Gastroesophageal sphincter (tissue), 4 donors: ENCODE measurements around the gene LHFPL3. TPM values are rescaled to one million over a fixed set of nuclear protein-coding genes. Genes with fewer than 3 reads are reported as not detected.

Experiments
- ATAC-seq: fragments of 150-250 bp; one replicate; pipeline ENCODE4 v1.9.1; 2016; ENCODE audit warnings: mild to moderate bottlenecking, moderate library complexity
- H3K27ac ChIP-seq, 4 donors: fragments of 200-600 bp; sonication (generic) in 3 of 4; 1 replicate in 3 of 4; 2 replicates in 1 of 4; pipeline ENCODE4 v1.5.1; 2016 to 2019
- H3K27me3 ChIP-seq: fragments of 200-600 bp; sonication (generic); one replicate; pipeline ENCODE4 v1.5.1; 2019
- H3K36me3 ChIP-seq, 2 donors: fragments of 200-600 bp; sonication (generic); one replicate each; pipeline ENCODE4 v1.5.1; 2019; ENCODE audit warnings: control low read depth in 1 of 2
- H3K4me1 ChIP-seq, 3 donors: fragments of 200-600 bp; sonication (generic); 1 replicate in 2 of 3; 2 replicates in 1 of 3; pipeline ENCODE4 v1.5.1; 2016 to 2019; ENCODE audit warnings: control low read depth in 2 of 3
- H3K4me3 ChIP-seq, 2 donors: fragments of 200-600 bp; sonication (generic); one replicate each; pipeline ENCODE4 v1.5.1; 2019; ENCODE audit warnings: mild to moderate bottlenecking in 1 of 2, moderate library complexity in 1 of 2
- H3K9me3 ChIP-seq, 3 donors: fragments of 200-600 bp; sonication (generic); one replicate each; pipeline ENCODE4 v1.5.1; 2017 to 2019; ENCODE audit warnings: control low read depth in 2 of 3
- CTCF ChIP-seq, 4 experiments: fragments of 200-600 bp in 2 of 4; fragments of 450-650 bp in 2 of 4; sonication (generic) in 1 of 4; IDR thresholded peaks; one replicate each; pipeline ENCODE4 v1.5.1; 2017 to 2019; ENCODE audit warnings: antibody characterized with exemption in 4 of 4, mild to moderate bottlenecking in 2 of 4, moderate library complexity in 2 of 4
- EP300 ChIP-seq: sonication (generic); formaldehyde crosslinking; IDR thresholded peaks from one replicate; pipeline ENCODE4 v1.6.1; 2017; ENCODE audit warnings: antibody characterized with exemption, mild to moderate bottlenecking
- POLR2A ChIP-seq, 2 donors: fragments of 450-650 bp; IDR thresholded peaks; one replicate each; pipeline ENCODE4 v1.6.1; 2017; ENCODE audit warnings: antibody characterized with exemption in 2 of 2, mild to moderate bottlenecking in 2 of 2, moderate library complexity in 1 of 2
- POLR2AphosphoS5 ChIP-seq: sonication (generic); formaldehyde crosslinking; IDR thresholded peaks from one replicate; pipeline ENCODE4 v1.6.1; 2017; ENCODE audit warnings: antibody characterized with exemption
- WGBS, 2 donors: methylation state at CpG; one replicate each; pipeline ENCODE4 v1.1.5; 2018; ENCODE audit warnings: low coverage in 1 of 2; 5-methylcytosine and 5-hydroxymethylcytosine counted together
- total RNA-seq, 4 donors: library from RNA; depleted of rRNA; stranded (reverse); fragments of >200 nt; gene quantifications; one replicate each; pipeline ENCODE4 v1.1.0, GENCODE V29; 2016

Gene LHFPL3
- total RNA-seq, 4 donors from 2014 or later, result not detected

- Histone ChIP-seq H3K9me3 (no peaks in the 10 kb centered on the region), H3K4me3 (no peak overlapping the region), H3K4me1 (peaks cover 0 to 21% (median 0%) of the 10 kb centered on the region in 3 donors), H3K27ac (no peak overlapping the region), H3K27me3 (no peaks in the 10 kb centered on the region), H3K36me3 (no peaks in the 10 kb centered on the region)
- TF ChIP-seq EP300, result no peak
- no peak for TF ChIP-seq POLR2AphosphoS5
- no peak for TF ChIP-seq POLR2A (IDR thresholded peaks at IDR 0.05)
- TF ChIP-seq CTCF (IDR thresholded peaks at IDR 0.05), result no peak
- no peak for ATAC-seq
- WGBS, 2 donors, result 100% methylated on average over 3 of the region's 43 CpGs; no CpG with 5 or more reads in 1 of the 2 donors
Measured at GRCh38 chr7:104940023-104940710, 611.8 kb downstream of the LHFPL3 start.

GRCh38 chr7:104943502-104944343 lies 615.3 kb downstream of the LHFPL3 start:
- no peaks in the 10 kb centered on the region for H3K27me3 ChIP-seq
- H3K4me3 ChIP-seq, result no peak overlapping the region
- no peaks in the 10 kb centered on the region for H3K36me3 ChIP-seq
- TF ChIP-seq CTCF (IDR thresholded peaks at IDR 0.05), result no peak
- no peak for TF ChIP-seq EP300
- no peak for TF ChIP-seq POLR2A (IDR thresholded peaks at IDR 0.05)
- no peak for TF ChIP-seq POLR2AphosphoS5
- 57 to 66% methylated on average over 9 to 10 of the region's 12 CpGs for WGBS, 2 donors
- peaks cover 0 to 33% (median 6%) of the 10 kb centered on the region in 3 donors for H3K4me1 ChIP-seq
- peak; percentile 10 for ATAC-seq
- H3K9me3 ChIP-seq, result no peaks in the 10 kb centered on the region
- H3K27ac ChIP-seq, result peak overlapping the region; percentile 79 to 88 (median 88)

- no peak for ATAC-seq
- H3K27me3 ChIP-seq, result no peaks in the 10 kb centered on the region
- H3K9me3 ChIP-seq, result no peaks in the 10 kb centered on the region
- no peak overlapping the region for H3K4me3 ChIP-seq
- TF ChIP-seq EP300 (no peak), POLR2A (IDR thresholded peaks at IDR 0.05) (no peak), POLR2AphosphoS5 (no peak), CTCF (IDR thresholded peaks at IDR 0.05) (no peak)
- H3K36me3 ChIP-seq, result no peaks in the 10 kb centered on the region
- H3K27ac ChIP-seq, result peak overlapping the region; percentile 79 to 88 (median 88)
- peaks cover 0 to 40% (median 6%) of the 10 kb centered on the region in 3 donors for H3K4me1 ChIP-seq
Measured at GRCh38 chr7:104945599-104945956, 617.2 kb downstream of the LHFPL3 start.

- peak overlapping the region; percentile 79 to 88 (median 88) for H3K27ac ChIP-seq
- H3K27me3 ChIP-seq, result no peaks in the 10 kb centered on the region
- no peaks in the 10 kb centered on the region for H3K9me3 ChIP-seq
- TF ChIP-seq CTCF (IDR thresholded peaks at IDR 0.05) (no peak), POLR2AphosphoS5 (no peak), POLR2A (IDR thresholded peaks at IDR 0.05) (no peak), EP300 (no peak)
- peaks cover 0 to 48% (median 6%) of the 10 kb centered on the region in 3 donors for H3K4me1 ChIP-seq
- ATAC-seq, result no peak
- 30 to 40% methylated on average over 1 to 2 of the region's 2 CpGs for WGBS, 2 donors
- no peaks in the 10 kb centered on the region for H3K36me3 ChIP-seq
- H3K4me3 ChIP-seq, result no peak overlapping the region
Measured at GRCh38 chr7:104946338-104946737, 617.9 kb downstream of the LHFPL3 start.
